ENCODE measurements around the gene PCDHGA1.
"Not testable (repeated sequence)": the region's sequence is repeated elsewhere in the genome, so short reads cannot be mapped to it uniquely, and the experiment has no call there.

The PCDHGA1 gene

DNA sequence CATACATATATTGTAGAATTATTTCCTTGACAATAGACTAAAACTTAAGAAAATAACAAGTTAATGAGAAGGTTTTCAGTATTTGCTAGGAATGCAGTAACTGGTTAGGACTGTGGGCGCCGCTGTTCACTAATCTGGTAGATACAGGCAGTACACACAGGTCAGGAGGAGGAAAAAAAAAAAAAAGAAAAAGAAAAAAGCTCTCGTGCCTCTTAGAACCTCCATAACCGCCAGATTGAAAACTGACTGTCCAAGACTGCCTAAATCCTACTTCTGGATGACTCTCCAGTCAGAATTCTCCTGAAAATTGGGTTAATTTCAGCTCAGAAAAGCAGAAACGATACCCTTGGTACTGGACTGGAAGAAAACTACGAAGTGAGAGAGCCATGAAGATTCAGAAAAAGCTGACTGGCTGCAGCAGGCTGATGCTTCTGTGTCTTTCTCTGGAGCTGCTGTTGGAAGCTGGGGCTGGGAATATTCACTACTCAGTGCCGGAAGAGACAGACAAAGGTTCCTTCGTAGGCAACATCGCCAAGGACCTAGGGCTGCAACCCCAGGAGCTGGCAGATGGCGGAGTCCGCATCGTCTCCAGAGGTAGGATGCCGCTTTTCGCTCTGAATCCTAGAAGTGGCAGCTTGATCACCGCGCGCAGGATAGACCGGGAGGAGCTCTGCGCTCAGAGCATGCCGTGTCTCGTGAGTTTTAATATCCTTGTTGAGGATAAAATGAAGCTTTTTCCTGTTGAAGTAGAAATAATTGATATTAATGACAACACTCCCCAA is at the start of gene PCDHGA1:
TSS of gene PCDHGA1 (plus strand) at position 216 of the 782 bp plus-strand sequence.
- peak; percentile 63 for DNase-seq (ENCODE audit: low spot score)

DNA sequence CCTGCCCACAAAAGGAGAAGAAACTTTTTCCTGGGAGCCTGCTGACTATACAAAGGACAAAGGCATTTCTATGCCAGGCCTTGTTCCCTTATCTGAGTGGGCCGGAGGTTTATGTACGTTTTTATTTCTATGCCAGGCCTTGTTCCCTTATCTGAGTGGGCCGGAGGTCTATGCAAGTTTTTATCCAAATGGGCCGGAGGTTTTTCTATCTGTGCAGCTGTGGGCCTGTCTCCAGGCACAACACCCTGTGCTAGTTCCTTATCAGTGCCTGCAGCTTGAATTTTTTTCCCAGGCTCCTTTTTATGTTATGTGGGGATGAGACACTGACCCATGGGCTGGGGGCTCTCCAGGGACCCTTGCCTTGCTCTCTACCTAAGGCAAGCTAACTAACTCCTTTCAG is 31.9 kb upstream of the PCDHGA1 start:
- DNase-seq (ENCODE audit: low spot score), result no peak

DNA sequence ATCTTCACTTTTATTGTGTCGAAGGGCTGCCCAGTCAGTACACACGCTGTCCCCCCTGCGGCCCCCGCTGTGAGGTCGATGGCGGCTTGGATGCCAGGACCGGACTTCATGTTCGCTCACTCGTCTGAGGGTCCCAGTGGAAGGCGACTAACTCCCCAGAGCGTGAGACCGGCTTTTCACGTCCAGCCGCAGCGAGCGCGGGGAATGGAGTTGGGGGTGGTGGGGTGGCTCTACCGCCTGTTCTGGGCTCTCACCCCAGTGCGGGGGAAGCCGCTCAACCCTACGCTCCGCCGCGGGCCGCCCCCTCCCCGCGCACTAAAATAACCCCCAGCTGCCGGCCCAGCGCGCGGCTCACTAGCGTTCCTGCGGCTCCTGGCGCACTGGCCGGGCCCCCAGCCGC is 26.6 kb upstream of the PCDHGA1 start, which contains the start of gene SLC25A2:
TSS of gene SLC25A2 (minus strand) at position 294 of the 400 bp plus-strand sequence. CDS start at position 110, 184 bp downstream.
- no peak for DNase-seq (ENCODE audit: low spot score)

DNA sequence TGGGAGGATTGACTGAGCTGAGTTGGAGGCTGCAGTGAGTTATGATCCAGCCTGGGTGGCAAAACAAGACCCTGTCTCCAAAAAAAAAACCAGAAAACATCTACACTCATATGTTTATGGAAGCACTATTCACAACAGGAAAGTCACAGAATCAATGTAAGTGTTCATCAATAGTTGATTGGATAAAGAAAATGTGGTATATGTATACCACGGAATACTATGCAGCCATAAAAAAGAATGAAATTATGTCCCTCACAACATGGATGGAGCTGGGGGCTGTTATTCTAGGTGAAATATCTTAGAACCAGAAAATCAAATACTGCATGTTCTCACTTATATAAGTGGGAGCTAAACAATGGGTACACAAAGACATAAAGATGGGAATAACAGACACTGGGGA is 23.7 kb upstream of the PCDHGA1 start:
- no peak for DNase-seq (ENCODE audit: low spot score)

DNA sequence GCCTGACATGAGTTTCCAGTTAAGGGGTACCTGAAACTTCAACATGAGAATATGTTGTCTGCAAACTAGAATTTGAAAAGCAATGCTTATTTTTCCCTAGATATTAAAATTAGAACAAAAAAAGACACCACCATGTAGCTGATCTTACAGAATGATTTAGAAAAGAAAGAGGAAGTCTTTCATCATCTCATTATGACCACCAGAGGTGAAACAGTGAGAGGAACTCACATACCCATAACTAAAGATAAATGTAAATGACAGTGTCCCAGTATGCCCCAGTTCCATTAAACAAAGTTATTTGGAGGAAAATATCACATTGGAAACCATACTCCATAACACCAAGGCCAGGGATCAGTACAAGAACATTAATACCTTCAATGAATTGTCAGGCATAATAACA is 16.6 kb upstream of the PCDHGA1 start:
- no peak for DNase-seq (ENCODE audit: low spot score)

DNA sequence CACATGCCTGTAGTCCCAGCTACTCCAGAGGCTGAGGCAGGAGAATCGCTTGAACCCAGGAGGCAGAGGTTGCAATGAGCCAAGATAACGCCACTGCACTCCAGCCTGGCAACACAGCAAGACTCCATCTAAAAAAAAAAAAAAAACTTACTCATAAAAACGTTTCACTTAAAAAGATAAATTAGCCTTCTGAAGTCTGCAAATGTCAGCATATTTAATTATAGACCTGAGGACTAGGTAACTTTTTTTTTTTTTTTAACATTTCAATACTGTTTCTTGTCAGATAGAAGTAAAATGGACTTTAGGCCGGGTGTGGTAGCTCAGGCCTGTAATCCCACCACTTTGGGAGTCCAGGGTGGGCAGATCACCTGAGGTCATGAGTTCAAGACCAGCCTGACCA is 13.4 kb upstream of the PCDHGA1 start:
- not testable (repeated sequence) for DNase-seq (ENCODE audit: low spot score)

DNA sequence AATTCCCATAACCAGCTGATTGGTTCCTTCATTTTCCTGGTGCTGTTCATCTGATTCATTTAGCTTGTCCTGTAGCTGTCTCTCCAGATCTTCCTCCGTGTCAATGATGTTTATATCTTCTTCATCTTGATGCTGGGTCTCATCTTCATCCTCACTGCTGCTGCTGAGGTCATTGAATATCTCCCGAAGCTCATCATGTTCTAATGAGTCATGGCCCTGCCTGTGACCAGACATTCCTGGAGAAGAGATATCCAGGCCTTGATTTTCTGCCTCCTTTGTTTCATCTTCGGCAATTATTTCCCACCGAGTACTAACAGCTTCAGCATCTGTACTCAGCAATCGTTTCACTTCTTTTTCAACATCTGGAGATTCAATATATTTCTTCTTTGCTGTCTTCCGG is 11.1 kb upstream of the PCDHGA1 start:
- DNase-seq (ENCODE audit: low spot score), result no peak

DNA sequence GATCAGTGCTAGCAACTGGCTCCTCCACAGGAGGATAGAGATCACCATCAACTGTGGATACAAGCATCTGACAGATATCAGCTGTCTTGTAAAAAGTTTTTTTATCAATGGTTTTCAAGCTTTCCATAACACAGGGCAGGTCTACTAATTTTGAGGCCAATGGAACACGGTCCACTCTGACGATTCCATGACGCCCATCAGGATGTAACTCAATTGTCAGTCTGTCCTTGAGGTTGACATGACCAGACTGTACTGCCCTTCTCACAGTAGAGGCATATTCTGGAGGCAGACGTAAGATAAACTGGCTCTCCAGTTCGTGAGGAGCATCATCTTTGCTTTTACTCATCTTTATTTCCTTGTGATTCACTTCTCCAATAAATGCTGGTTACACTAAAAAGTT is 10.6 kb upstream of the PCDHGA1 start:
- DNase-seq (ENCODE audit: low spot score), result no peak

DNA sequence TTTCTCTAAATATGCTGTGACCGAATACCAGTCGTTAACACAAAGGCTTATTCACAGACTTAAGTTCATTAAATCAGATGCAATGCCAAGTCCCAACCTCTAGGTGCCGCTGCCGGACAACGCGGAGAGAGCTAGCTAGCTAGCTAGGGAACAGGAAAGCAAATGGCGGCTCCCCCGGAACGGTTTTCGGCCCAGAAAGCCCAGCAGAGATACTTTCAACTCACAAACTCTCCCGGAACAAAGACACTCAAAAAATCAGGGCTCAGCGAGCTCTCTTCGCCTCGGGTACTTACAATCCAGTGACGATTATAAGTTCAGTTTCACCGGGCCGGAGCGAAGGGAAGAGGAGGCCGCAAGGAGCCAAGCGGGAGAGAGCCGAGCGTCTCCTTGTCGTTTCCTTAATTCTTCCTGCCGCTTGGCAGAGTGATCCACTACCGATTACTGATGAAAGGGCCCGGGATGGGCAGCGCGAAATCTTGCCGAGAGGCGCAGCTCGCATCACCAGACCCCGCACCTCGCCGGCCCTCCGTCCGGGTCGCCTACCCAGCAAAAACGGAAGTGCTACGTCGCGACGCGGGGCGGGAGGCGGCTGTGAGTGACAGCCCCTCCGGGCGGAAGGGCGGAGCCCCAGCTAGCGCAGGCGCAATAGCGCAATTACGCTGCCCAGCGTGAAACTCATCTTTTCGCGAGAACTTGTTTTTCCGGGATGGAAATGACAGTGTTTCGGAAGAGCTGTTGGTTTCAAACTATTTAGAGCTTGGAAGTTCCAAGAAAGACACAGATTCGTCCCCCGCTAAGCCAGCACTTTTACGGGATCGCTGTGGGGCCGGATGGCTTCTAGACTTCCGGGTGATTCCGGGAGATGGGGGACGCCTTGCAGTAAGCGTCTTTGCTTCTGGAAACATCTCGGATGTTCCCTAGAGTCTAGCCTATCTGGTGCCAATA is 9.8 kb upstream of the PCDHGA1 start, which contains the start of gene TAF7:
TSS of gene TAF7 (minus strand) at position 560 of the 945 bp plus-strand sequence. CDS start 740 bp downstream, outside the sequence.
- DNase-seq (ENCODE audit: low spot score), result peak; percentile 97

DNA sequence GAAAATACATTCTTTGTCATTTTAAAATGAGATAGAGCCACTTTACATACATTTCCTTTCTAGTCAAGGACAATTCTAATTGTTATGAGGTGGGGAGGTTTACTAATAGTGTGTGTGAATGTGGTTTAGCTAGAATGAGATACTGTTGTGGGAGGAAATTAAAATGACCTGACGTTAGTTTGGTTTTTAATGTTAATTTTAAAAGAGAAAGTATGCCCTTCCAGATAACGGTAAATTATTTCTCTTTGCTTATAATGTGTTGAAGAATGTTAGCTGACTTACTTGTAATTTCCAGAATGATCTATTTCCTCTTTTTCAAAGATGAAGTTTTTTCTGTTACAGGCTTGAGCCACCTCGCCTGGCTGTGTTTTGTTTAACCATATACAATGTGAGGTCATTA is 8.1 kb upstream of the PCDHGA1 start:
- DNase-seq (ENCODE audit: low spot score), result no peak

DNA sequence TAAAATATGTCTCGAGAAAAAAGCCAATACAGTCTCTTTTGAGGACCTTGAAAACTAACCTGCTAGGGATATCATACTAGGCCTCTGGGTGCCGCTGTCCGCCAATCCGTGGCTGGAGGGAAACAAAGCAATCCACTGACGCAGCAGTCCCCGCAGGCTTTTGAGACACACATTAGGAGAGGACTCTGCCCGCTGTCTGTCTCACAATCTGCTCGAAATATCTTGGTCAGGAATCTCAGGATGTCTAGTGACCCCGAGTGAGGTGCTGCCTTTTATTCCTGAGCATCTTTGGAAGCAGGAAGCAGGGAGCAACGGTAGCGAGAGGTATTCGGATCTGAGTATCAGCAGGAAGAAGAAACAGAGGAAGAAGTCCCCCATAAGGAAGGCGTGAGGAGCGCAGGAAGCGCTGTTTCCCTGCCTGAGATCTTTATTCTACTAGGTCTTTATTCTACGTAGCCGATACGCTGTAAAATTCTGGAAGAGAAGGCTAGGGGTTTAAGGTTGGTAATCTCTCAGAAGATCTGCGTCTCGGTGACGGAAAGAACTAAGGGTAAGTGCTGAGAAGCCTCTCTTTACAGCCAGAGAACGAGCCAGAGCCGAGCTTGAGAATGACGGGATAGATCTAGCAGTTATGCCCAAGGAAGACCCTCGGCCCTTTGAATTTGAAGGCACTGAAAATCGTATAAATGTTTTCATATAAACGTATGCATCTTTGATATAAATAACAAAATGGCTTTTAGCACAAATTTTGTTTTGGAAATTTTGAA is 4.0 kb upstream of the PCDHGA1 start:
- DNase-seq (ENCODE audit: low spot score), result peak; percentile 81

DNA sequence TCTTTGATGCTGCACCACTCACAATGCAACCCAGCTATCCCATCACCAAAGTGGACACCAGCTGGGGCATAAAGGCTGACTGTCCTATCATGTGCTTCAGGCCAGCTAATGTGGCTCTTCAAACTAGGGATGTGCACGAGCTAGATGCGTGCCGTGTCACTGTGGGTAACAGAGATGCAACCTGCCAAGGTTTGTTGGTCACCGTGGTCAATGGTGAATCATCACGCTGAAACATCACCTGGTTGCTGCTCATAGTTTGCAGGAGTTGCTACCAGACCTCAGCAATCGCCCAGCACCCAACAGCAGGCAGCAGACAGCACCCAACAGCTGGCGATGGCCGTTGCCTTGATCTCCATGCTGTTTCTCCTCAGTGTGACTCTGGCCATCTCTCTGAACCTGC is 2.1 kb upstream of the PCDHGA1 start:
- DNase-seq (ENCODE audit: low spot score), result no peak

DNA sequence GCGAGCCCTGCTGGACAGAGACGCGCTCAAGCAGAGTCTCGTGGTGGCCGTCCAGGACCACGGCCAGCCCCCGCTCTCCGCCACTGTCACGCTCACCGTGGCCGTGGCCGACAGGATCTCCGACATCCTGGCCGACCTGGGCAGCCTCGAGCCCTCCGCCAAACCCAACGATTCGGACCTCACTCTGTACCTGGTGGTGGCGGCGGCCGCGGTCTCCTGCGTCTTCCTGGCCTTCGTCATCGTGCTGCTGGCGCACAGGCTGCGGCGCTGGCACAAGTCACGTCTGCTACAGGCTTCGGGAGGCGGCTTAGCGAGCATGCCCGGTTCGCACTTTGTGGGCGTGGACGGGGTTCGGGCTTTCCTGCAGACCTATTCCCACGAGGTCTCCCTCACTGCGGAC is 2.3 kb downstream of the PCDHGA1 start:
- DNase-seq (ENCODE audit: low spot score), result not testable (repeated sequence)

DNA sequence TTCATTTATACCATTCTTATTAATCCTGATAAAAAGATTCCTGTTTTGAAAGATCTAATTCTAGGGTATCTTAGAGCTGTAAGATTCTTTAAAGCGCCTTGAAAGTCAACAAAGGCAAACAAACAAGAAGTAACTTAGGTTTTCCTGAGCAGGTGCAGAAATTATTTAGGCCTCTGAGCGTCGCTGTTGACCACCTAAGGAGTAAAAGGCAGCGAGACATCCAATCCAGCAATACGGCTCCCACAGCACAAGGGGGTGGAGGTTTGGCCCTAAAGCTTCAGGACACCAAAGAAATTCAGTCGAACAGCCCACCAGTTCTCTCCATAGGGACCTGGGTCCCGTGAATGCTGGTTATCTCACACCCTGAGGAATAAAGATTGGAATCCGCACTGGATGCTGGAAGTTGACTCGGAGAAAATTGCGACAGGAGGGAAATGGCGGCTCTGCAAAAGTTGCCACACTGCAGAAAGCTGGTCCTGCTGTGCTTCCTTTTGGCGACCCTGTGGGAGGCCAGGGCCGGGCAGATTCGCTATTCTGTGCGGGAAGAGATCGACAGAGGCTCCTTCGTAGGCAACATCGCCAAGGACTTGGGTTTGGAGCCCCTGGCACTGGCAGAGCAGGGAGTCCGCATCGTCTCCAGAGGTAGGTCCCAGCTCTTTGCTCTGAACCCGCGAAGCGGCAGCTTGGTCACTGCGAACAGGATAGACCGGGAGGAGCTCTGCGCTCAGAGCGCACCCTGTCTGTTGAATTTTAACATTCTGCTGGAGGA is 8.4 kb downstream of the PCDHGA1 start, which contains the start of gene PCDHGA2:
TSS of gene PCDHGA2 (plus strand) at position 223 of the 769 bp plus-strand sequence.
- DNase-seq (ENCODE audit: low spot score), result peak; percentile 54

DNA sequence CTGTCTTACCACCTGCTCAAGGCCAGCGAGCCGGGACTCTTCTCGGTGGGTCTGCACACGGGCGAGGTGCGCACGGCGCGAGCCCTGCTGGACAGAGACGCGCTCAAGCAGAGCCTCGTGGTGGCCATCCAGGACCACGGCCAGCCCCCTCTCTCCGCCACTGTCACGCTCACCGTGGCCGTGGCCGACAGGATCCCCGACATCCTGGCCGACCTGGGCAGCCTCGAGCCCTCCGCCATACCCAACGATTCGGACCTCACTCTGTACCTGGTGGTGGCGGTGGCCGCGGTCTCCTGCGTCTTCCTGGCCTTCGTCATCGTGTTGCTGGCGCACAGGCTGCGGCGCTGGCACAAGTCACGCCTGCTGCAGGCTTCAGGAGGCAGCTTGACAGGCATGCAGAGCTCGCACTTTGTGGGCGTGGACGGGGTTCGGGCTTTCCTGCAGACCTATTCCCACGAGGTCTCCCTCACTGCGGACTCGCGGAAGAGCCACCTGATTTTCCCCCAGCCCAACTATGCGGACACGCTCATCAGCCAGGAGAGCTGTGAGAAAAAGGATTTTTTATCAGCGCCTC is 10.6 kb downstream of the PCDHGA1 start:
- DNase-seq (ENCODE audit: low spot score), result not testable (repeated sequence)

DNA sequence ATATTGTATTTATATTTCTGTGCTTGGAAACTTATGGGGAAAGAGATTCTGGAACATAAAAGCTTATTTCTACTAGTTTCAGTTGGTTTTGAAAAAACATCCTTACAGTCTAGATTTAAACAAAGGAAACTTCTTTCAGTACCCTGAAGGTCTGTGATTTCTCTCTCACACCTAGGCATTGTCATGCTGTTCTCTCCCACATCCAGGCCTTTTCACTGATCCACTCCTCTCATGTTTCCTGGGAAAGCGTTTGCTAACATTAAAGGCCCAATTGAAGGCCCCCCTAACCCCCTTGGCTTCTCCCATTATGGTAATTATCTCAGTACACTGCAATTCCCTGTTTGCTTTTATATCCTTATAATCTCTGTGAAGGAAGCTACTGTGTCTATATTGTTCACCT is 12.5 kb downstream of the PCDHGA1 start:
- DNase-seq (ENCODE audit: low spot score), result no peak

DNA sequence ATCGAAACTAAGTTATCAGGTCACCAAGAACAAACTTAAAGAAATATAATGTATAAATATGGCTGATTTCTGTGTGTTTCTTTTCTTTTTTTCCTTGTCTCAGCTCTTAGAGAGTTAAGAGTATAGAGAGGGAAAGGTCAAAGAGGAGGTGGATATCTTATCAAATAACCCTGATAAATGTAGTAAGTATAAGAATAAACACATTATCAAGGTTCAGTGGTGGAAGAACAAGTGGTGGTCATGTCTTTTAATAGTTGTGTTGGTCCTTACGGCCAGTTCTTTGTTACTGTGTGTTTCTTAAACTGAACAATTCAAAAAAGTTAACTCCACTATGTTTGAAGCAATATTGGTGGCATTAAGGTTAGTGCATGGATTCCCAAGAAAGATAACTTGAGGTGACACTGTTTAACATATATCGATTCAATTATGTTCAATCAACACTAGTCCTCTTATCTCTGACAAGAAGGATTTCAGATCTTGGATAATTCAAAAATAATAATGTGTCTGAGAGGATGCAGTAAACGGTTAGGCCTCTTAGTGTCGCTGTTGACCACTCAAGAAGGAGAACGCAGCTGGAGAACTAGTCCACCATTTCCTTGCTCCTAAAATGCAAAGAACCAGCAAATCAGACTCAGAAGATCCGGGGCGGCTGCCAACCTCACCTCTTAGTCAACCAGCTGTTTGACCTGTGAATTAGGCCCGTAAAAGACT is 13.1 kb downstream of the PCDHGA1 start, which contains the start of gene PCDHGA3:
TSS of gene PCDHGA3 (plus strand) at position 588 of the 711 bp plus-strand sequence. CDS start 205 bp downstream, outside the sequence.
- no peak for DNase-seq (ENCODE audit: low spot score)

DNA sequence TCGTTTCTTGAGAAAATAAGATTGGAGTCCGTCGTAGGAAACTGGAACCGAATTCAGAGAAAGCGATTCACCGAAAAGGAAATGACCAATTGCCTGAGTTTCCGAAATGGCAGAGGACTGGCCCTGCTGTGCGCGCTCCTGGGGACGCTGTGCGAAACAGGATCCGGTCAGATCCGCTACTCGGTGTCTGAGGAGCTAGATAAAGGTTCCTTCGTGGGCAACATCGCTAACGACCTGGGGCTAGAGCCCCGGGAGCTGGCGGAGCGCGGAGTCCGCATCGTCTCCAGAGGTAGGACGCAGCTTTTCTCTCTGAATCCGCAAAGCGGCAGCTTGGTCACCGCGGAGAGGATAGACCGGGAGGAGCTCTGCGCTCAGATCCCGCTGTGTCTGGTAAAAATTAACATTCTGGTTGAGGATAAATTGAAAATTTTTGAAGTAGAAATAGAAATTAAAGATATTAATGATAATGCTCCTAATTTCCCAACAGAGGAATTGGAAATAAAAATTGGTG is 13.7 kb downstream of the PCDHGA1 start:
- DNase-seq (ENCODE audit: low spot score), result no peak

DNA sequence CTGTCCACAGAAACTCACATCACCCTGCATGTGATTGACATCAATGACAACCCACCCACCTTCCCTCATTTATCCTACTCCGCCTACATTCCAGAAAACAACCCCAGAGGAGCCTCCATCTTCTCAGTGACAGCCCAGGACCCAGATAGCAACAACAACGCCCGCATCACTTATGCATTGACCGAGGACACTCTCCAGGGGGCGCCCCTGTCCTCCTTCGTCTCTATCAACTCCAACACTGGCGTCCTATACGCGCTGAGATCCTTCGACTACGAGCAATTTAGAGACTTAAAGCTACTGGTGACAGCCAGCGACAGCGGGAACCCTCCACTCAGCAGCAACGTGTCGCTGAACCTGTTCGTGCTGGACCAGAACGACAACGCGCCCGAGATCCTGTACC is 15.0 kb downstream of the PCDHGA1 start:
- DNase-seq (ENCODE audit: low spot score), result no peak

DNA sequence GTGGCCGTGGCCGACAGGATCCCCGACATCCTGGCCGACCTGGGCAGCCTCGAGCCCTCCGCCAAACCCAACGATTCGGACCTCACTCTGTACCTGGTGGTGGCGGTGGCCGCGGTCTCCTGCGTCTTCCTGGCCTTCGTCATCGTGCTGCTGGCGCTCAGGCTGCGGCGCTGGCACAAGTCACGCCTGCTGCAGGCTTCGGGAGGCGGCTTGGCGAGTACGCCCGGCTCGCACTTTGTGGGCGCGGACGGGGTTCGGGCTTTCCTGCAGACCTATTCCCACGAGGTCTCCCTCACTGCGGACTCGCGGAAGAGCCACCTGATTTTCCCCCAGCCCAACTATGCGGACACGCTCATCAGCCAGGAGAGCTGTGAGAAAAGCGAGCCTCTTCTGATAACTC is 15.7 kb downstream of the PCDHGA1 start:
- not testable (repeated sequence) for DNase-seq (ENCODE audit: low spot score)

Data from AG08395 (cell line).